Endothelial cell of umbilical vein (primary cell): ENCODE data around the gene LRP1B.

Experiments used
- EZH2 ChIP-seq: IDR thresholded peaks from 2 replicates; pipeline ENCODE4 v1.6.1; 2012; ENCODE audit warnings: borderline replicate concordance, low read depth, mild to moderate bottlenecking, moderate library complexity, low read length, inconsistent platforms; ENCODE audit not compliant: severe bottlenecking
- GATA2 ChIP-seq: IDR thresholded peaks from 2 replicates; pipeline ENCODE4 v1.7.0; 2011; ENCODE audit warnings: low read depth, mild to moderate bottlenecking, moderate library complexity, mixed read lengths, low read length; ENCODE audit not compliant: insufficient read length, insufficient read depth
- JUN ChIP-seq: IDR thresholded peaks from 2 replicates; pipeline ENCODE4 v1.6.1; 2011; ENCODE audit warnings: borderline replicate concordance, low read depth; ENCODE audit not compliant: insufficient read length, insufficient read depth
- MAX ChIP-seq: IDR thresholded peaks from 2 replicates; pipeline ENCODE4 v1.6.1; 2011; ENCODE audit not compliant: insufficient read depth, insufficient read length
- POLR2A ChIP-seq: IDR thresholded peaks from 2 replicates; pipeline ENCODE4 v1.6.1; 2012; ENCODE audit warnings: low read depth, mild to moderate bottlenecking, control low read depth, low read length
- POLR2AphosphoS5 ChIP-seq: IDR thresholded peaks from 2 replicates; pipeline ENCODE4 v1.6.1; 2012; ENCODE audit warnings: low read depth, mild to moderate bottlenecking, control low read depth, low read length, moderate library complexity; ENCODE audit not compliant: insufficient read depth
- TF ChIP-seq, protein P1 (sequence below), 2 donors: IDR thresholded peaks; 1 replicate in 1 of 2; 2 replicates in 1 of 2; pipeline ENCODE4 v1.5.1; 2011; ENCODE audit warnings: low read length in 2 of 2, mild to moderate bottlenecking in 2 of 2, moderate library complexity in 2 of 2, control low read depth in 1 of 2, inconsistent platforms in 1 of 2, low read depth in 1 of 2; ENCODE audit not compliant: insufficient read depth in 1 of 2; ENCODE audit errors: extremely low read depth in 1 of 2

GRCh38 chr2:140791802-140792201, 1339.0 kb downstream of the LRP1B start:
- TF ChIP-seq, protein P1, sequence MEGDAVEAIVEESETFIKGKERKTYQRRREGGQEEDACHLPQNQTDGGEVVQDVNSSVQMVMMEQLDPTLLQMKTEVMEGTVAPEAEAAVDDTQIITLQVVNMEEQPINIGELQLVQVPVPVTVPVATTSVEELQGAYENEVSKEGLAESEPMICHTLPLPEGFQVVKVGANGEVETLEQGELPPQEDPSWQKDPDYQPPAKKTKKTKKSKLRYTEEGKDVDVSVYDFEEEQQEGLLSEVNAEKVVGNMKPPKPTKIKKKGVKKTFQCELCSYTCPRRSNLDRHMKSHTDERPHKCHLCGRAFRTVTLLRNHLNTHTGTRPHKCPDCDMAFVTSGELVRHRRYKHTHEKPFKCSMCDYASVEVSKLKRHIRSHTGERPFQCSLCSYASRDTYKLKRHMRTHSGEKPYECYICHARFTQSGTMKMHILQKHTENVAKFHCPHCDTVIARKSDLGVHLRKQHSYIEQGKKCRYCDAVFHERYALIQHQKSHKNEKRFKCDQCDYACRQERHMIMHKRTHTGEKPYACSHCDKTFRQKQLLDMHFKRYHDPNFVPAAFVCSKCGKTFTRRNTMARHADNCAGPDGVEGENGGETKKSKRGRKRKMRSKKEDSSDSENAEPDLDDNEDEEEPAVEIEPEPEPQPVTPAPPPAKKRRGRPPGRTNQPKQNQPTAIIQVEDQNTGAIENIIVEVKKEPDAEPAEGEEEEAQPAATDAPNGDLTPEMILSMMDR (IDR thresholded peaks at IDR 0.05; ENCODE audit: extremely low read depth in 1 of 2, insufficient read depth in 1 of 2, low read depth in 1 of 2, low read length in 2 of 2) = no peak
- TF ChIP-seq MAX = no peak
- no peak for TF ChIP-seq GATA2
- TF ChIP-seq POLR2A = no peak
- TF ChIP-seq EZH2 = no peak
- no peak for TF ChIP-seq JUN
- TF ChIP-seq POLR2AphosphoS5 = no peak
